ENCODE results near the gene LRIT2.

LRIT2 gene

GRCh38 chr10:84256510-84257342 is 31.4 kb upstream of the LRIT2 start:
- H3K27me3 ChIP-seq (ENCODE audit: control insufficient read depth, low read length), result no peaks in the 10 kb centered on the region; the same call in 1 of the 2 replicates
- H3K9me2 ChIP-seq (replicated peaks; ENCODE audit: control insufficient read depth, low read length), result no peaks in the 10 kb centered on the region
- H3K4me1 ChIP-seq (ENCODE audit: control insufficient read depth, low read length), result no peaks in the 10 kb centered on the region; the same call in 1 of the 2 replicates
- no peak overlapping the region for H3K4me3 ChIP-seq (ENCODE audit: low read length)
- H3K4me2 ChIP-seq (ENCODE audit: low read length), result 0 out of 2 replicates have a peak overlapping the region, but pooled peaks have one; percentile 18
- no peaks in the 10 kb centered on the region for H3K36me3 ChIP-seq (ENCODE audit: control insufficient read depth, low read length)
- H3K79me2 ChIP-seq (ENCODE audit: control insufficient read depth, low read length), result no peaks in the 10 kb centered on the region
- no peaks in the 10 kb centered on the region for H4K20me1 ChIP-seq (ENCODE audit: control insufficient read depth, insufficient read depth, low read depth, low read length)
- H3K9me3 ChIP-seq (ENCODE audit: control insufficient read depth, insufficient read depth, low read length), result no peaks in the 10 kb centered on the region
- TF ChIP-seq CTCF (IDR thresholded peaks at IDR 0.05; ENCODE audit: low read depth, low read length, poor library complexity, severe bottlenecking), result peak; percentile 82
- no peak for TF ChIP-seq EZH2phosphoT487 (IDR thresholded peaks at IDR 0.05; ENCODE audit: borderline replicate concordance, low read length)
- H3F3A ChIP-seq (ENCODE audit: control insufficient read depth, insufficient read depth), result no peaks in the 10 kb centered on the region
- H3K27ac ChIP-seq (ENCODE audit: low read depth, low read length), result no peak overlapping the region

- Histone ChIP-seq H3K9me3 (ENCODE audit: control insufficient read depth, insufficient read depth, low read length) (no peaks in the 10 kb centered on the region), H3K4me3 (ENCODE audit: low read length) (no peak overlapping the region), H3K27me3 (ENCODE audit: control insufficient read depth, low read length) (no peaks in the 10 kb centered on the region; the same call in 1 of the 2 replicates), H3K79me2 (ENCODE audit: control insufficient read depth, low read length) (no peaks in the 10 kb centered on the region), H3K27ac (ENCODE audit: low read depth, low read length) (no peak overlapping the region), H3K4me2 (ENCODE audit: low read length) (no peak overlapping the region), H3K4me1 (ENCODE audit: control insufficient read depth, low read length) (no peaks in the 10 kb centered on the region; the same call in 1 of the 2 replicates), H3F3A (ENCODE audit: control insufficient read depth, insufficient read depth) (no peaks in the 10 kb centered on the region), H3K9me2 (replicated peaks; ENCODE audit: control insufficient read depth, low read length) (no peaks in the 10 kb centered on the region), H4K20me1 (ENCODE audit: control insufficient read depth, insufficient read depth, low read depth, low read length) (no peaks in the 10 kb centered on the region), H3K36me3 (ENCODE audit: control insufficient read depth, low read length) (no peaks in the 10 kb centered on the region)
- no peak for TF ChIP-seq EZH2phosphoT487 (IDR thresholded peaks at IDR 0.05; ENCODE audit: borderline replicate concordance, low read length)
- TF ChIP-seq CTCF (IDR thresholded peaks at IDR 0.05; ENCODE audit: low read depth, low read length, poor library complexity, severe bottlenecking), result no peak
Measured at GRCh38 chr10:84254552-84255478, 29.5 kb upstream of the LRIT2 start.

DNA sequence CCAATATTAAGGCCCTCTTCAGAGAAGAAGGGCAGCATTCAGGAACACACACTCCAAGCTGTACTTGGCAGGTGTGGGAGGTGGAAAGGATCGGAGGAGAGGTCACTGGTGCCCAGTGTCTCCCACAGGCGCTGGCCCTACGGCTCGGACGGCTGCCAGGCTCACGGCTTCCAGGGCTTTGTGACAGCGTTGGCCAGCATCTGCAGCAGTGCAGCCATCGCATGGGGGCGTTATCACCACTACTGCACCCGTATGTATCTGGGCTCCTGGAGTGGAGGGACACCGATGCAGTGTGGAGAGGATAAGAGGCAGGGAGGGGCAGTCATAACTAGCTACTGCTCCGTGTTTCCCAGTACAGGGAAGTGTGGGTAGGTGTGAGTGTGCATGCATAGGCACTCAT is 23.4 kb upstream of the LRIT2 start:
- H3K4me2 ChIP-seq (ENCODE audit: low read length), result no peak overlapping the region
- no peaks in the 10 kb centered on the region for H3K9me3 ChIP-seq (ENCODE audit: control insufficient read depth, insufficient read depth, low read length)
- TF ChIP-seq CTCF (IDR thresholded peaks at IDR 0.05; ENCODE audit: low read depth, low read length, poor library complexity, severe bottlenecking), result no peak
- TF ChIP-seq EZH2phosphoT487 (IDR thresholded peaks at IDR 0.05; ENCODE audit: borderline replicate concordance, low read length), result no peak
- no peaks in the 10 kb centered on the region; the same call in 1 of the 2 replicates for H3K27me3 ChIP-seq (ENCODE audit: control insufficient read depth, low read length)
- H3K4me3 ChIP-seq (ENCODE audit: low read length), result no peak overlapping the region
- no peaks in the 10 kb centered on the region for H3F3A ChIP-seq (ENCODE audit: control insufficient read depth, insufficient read depth)
- H3K4me1 ChIP-seq (ENCODE audit: control insufficient read depth, low read length), result no peaks in the 10 kb centered on the region
- H3K79me2 ChIP-seq (ENCODE audit: control insufficient read depth, low read length), result no peaks in the 10 kb centered on the region
- no peak overlapping the region for H3K27ac ChIP-seq (ENCODE audit: low read depth, low read length)
- no peaks in the 10 kb centered on the region for H4K20me1 ChIP-seq (ENCODE audit: control insufficient read depth, insufficient read depth, low read depth, low read length)
- no peaks in the 10 kb centered on the region for H3K9me2 ChIP-seq (replicated peaks; ENCODE audit: control insufficient read depth, low read length)
- no peaks in the 10 kb centered on the region for H3K36me3 ChIP-seq (ENCODE audit: control insufficient read depth, low read length)

All from DOHH2 (cell line).